ENCODE data around the gene CCDC158.
"Not testable (repeated sequence)": the region's sequence is repeated elsewhere in the genome, so short reads cannot be mapped to it uniquely, and the experiment has no call there.

Gene CCDC158

GRCh38 chr4:76300012-76300411 lies 120.9 kb downstream of the CCDC158 start:
- TF ChIP-seq CTCF (conservative IDR thresholded peaks at IDR 0.05; ENCODE audit: low read depth, low read length), result no peak
- DNase-seq (ENCODE audit: low read depth), result no peak
- H3K4me3 ChIP-seq (ENCODE audit: low read length), result no peak overlapping the region

GRCh38 chr4:76298227-76298626 lies 122.7 kb downstream of the CCDC158 start:
- no peak for TF ChIP-seq CTCF (conservative IDR thresholded peaks at IDR 0.05; ENCODE audit: low read depth, low read length)
- H3K4me3 ChIP-seq (ENCODE audit: low read length), result no peak overlapping the region
- DNase-seq (ENCODE audit: low read depth), result no peak

DNA sequence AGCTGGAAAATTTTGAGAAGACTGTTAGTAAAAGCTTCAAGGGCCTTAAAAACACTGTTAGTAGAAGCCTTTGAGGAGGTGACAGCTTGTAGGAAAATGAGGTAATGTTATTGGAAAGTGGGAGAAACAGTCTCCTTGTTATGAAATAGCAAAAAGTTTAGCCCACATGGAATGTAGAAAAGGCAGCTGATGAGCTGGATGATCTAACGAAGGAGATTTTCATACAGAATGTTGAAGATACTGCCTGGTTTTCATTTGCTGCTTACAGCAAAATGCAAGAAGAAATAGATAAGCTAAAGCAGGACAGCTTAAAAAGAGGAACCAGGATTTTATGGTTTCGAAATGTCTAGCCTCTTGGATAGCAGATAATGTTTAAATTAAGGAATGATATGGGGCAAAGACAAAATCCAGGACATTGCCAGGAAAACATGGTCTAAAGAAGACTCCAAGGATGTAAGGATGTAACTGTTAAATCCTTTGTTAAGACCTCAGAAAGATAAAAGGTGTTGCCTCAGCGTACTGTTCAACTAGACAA lies 124.6 kb downstream of the CCDC158 start:
- TF ChIP-seq CTCF (conservative IDR thresholded peaks at IDR 0.05; ENCODE audit: low read depth, low read length), result no peak
- no peak for DNase-seq (ENCODE audit: low read depth)
- no peak overlapping the region for H3K4me3 ChIP-seq (ENCODE audit: low read length)

DNA sequence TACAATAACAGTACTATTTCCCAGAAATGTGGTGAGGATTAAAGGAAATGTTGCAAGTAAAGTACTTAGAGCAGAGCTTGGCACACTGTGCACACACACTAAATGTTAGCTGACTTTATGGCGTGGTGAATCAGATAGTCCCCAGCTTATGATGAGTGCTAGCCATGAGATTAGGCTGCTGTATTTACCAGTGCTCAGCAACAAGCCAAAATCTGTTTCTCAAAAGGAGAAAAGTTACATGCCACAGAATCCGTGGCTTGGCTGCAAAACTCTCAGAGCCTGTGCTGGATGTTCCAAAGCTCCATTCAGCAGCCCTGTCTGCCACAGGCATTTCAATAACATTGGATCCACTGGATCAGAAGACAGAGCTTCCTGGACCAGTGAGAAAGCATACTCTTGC lies 127.2 kb downstream of the CCDC158 start:
- no peak overlapping the region for H3K4me3 ChIP-seq (ENCODE audit: low read length)
- no peak for TF ChIP-seq CTCF (conservative IDR thresholded peaks at IDR 0.05; ENCODE audit: low read depth, low read length)
- DNase-seq (ENCODE audit: low read depth), result peak; percentile 57

DNA sequence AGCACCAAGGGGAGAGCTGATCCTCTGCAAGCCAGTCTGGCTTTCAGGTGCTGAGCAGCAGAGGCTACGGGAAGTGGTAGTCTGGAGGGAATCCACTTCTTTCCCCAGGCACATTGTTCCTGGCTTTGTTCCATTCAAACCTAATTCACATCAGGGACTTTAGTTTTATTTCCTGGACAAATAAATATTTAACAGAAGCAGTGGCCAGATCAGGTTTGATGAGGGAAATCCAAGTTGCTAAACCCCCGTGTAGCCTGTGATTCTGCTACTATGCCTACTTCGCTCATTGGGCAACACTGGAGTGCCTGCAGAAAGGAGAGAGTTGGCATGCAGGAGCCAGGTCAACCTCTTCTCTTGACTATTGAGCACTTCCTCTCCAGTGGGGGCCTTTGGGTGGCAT lies 128.2 kb downstream of the CCDC158 start:
- no peak overlapping the region for H3K4me3 ChIP-seq (ENCODE audit: low read length)
- no peak for TF ChIP-seq CTCF (conservative IDR thresholded peaks at IDR 0.05; ENCODE audit: low read depth, low read length)
- DNase-seq (ENCODE audit: low read depth), result no peak

DNA sequence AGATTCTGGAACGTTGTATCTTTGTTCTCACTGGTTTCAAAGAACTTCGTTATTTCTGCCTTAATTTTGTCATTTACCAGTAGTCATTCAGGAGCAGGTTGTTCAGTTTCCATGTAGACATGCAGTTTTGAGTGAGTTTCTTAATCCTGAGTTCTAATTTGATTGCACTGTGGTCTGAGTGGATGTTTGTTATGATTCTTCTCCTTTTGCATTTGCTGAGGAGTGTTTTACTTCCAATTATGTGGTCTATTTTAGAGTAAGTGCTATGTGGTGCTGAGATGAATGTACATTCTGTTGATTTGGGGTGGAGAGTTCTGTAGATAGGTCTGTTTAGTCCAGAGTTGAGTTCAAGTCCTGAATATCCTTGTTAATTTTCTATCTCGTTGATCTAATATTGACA lies 133.1 kb downstream of the CCDC158 start:
- DNase-seq (ENCODE audit: low read depth); H3K4me3 ChIP-seq (ENCODE audit: low read length): not testable (repeated sequence)

DNA sequence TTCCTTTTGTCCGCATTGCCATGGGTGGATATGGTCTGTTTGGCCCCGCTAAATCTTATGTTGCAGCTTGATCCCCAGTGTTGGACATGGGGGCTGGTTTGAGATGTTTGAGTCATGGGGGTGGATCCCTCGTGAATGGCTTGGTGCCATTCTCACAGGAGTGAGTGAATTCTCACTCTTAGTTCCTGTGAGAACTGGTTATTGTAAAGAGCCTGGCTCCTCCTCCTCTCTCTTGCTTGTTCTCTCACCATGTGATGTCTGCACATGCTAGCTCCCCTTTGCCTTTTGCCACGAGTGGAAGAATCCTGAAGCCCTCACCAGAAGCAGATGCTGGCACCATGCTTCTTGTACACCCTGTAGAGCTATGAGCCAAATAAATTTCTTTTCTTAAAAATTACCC lies 137.0 kb downstream of the CCDC158 start:
- no peak for TF ChIP-seq CTCF (conservative IDR thresholded peaks at IDR 0.05; ENCODE audit: low read depth, low read length)
- no peak overlapping the region for H3K4me3 ChIP-seq (ENCODE audit: low read length)
- DNase-seq (ENCODE audit: low read depth), result no peak

All from retinal pigment epithelial cell (primary cell).